Stimulated activated CD4-positive, alpha-beta T cell treated with anti-CD3 and anti-CD28 coated beads, Interleukin-1b, Interleukin-23, amount 100 ng/mL, for 48 hours (primary cell): ENCODE measurements around the gene HACD2.

Experiments used
- DNase-seq: peaks from one replicate; pipeline ENCODE4 v3.0.0-alpha.2; 2020

HACD2 gene

DNA sequence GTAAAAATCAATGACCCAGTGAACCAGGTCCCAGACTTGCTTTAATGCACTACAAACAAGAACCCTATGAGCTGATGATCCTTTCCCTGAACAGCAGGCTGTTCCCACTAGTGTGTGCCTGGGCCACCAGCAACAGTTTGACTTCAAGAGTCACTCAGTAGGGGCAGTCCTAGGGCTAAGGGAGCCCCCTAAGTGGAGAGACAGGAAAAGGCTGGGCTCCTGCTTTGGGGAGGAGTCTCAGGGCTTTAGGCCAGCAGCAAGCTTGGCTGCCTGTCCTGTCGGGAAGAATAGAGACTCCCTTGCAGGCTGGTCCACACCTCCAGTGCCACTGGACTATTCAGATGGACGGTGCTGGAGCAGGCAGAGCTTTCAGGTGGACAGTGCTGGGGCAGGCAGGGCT is 106.5 kb downstream of the HACD2 start:
- no peak for DNase-seq

DNA sequence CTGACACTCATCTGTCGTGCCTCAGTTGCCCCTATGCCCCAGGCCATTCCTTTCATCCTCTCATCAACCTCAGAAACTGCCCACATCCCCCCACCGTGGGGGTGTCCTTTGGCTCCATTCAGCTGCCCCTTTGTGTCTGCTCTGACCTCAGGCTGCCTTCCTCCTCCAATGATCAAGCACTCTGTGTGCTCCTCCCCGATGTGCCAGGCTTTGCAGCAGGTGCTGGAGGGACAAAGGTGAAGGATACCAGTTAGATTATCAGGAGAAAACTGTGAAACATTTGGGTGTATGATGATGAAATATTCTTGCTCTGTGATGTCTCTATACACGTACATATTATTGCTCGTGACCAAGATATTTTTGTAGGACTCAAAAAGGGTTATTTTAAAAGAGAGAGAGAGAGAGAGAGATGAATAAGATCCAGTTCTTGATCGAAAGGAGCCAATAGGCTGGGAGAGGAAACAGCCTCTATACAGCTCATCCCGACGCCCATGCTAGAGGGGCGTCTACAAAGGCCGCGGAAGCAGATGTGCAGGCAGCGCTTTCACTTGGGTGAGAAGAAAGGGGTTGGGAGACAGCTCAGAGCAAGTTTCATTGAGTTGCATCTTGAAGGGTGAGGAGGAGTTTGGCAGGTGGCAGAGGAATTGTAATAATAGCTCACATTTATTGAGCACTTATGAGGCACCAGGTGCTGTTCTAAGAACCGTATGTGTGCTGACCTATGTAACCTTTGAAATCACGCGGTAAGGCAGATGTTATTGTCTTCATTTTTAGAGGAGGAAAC is 107.7 kb downstream of the HACD2 start:
- no peak for DNase-seq

DNA sequence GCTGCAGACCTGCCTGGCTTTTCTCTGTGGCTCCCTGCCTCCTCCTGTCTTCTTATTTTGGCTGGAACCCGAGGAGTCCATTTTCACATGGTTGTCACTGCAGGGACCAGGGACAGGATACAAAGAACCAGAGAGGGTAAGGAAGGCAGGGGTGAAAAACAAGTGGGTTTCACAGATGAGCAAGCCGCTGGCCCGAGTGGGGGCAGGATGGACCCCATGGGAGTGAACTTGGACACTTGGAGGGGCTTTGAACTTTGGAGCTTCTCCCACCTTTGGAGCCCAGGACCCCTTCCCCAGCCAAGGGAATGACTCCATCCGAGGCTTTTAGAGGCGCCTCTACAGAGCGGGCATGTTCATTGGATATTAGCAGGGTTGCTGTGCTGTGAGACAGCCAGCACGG is 109.1 kb downstream of the HACD2 start:
- no peak for DNase-seq

DNA sequence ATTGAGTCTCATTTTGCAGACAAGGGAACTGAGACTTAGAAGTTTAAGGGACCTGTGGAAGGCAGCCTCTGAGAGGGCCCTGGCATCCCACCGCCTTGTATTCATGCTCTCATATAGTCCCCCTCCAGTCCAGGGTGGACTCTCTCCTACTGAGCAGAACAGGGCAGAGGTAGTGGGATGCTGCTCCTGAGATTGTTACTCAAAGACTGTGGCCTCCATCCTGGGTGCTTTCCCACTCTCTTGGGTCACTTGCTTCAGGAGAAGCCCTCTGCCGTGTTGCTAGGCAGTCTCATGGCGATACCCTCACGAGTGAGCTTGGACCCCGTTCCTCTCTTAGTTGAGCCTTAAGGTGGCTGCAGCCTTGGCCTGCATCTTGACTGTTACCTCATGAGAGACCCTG is 113.7 kb downstream of the HACD2 start:
- no peak for DNase-seq

DNA sequence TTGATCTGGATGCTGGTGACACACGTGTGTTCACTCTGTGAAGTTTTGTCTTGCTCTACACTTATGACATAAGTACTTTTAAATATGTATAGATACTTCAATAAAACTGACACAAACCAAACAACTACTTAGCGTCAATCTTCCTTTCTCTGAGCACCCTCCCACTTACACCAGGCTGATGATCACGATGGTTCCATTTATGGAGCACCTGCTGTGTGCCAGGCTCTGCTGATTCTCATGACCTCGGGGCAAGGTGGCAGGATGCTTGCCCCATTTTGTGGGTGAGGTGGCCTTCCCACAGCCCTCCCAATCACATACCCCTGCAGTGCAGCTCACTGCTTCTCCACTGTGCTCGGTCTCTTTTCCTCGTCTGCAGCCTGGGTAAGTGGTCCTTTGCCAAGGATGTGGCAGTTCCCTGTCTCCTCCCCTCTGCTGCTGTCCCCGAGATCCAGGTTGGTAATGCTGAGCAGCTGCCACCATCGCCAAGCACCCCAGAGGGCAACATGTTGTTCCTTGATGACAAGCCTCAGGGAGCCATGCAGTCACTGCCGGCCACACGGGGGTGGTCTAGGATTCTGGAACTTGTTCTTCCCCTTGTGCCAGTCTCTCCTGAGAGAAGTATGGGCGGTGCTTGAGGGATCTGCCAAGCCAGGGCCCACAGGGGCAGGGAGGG is 115.4 kb downstream of the HACD2 start:
- DNase-seq = no peak

DNA sequence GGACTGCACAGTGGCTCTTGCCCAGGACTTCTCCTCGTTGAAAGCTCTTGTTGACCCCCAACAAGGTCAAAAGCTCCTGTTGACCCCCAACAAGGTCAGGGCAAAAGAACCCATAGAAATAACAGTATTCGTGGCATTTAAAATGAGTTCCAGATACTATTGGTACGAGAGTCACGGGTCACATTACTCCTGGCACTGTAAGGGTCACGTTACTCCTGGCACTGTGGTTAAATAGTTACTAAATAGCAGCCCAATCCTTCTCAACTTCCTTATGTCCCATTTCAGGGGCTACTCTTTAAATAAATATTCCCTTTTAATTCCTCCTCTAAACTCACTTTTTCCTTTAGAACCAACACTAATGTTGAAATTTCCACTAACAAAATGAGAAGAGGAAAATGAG is 117.8 kb downstream of the HACD2 start:
- DNase-seq = no peak

DNA sequence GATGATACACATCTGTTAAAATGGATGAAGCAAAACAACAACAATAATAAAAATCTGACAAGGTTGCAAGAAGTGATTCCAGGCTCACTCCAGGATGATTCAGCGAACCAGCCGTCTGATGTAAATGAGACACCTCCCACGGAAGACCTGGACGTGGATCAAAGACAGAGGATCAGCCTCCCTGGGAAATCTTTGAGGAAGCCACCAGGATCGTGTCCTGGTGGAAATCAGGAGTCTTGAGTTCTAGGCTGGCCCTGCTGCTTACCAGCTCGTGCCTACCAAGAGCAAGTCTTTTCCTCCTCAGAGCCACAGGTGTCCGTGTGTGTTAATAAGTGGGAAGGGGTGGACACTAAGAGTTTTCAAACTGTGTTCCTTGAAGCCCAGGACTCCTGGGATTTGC is 120.6 kb downstream of the HACD2 start:
- DNase-seq = no peak

DNA sequence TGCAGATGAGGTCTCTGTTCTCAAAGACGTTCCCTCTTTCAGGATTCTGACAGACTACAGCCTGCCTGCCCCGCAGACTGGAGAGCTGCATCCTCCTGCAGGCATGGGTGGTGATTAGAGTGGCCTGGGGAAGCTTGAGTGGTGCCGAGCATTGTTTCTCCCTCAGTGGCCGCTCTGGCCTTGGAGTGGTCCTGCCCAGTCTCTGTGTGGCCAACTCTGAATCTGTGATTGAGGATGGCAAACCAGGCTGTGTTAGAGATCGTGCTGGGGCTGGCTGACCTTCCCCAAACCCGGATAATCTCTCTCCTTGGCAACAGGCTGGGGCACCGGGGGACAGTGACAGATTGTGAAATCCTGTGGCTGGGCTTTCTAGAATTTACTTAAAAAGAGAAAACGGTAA is 125.0 kb downstream of the HACD2 start:
- DNase-seq = no peak

DNA sequence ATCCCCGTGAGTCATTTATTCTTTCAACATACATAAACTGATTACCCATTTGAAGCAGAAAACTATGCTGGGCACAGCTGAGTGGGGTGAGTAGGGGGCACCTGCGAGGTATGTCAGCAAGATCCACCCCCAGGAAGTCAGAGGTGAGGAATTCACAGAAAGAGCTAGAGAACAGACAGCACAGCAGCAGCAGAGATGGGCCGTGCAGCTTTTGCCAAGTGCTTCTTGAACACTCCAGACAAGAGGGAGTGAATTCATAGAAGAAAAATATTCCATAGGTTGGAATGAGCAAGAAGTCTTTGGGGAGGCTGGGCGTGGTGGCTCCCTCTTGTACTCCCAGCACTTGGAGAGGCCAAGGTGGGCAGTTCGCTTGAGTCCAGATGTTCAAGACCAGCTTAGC is 126.6 kb downstream of the HACD2 start:
- no peak for DNase-seq

DNA sequence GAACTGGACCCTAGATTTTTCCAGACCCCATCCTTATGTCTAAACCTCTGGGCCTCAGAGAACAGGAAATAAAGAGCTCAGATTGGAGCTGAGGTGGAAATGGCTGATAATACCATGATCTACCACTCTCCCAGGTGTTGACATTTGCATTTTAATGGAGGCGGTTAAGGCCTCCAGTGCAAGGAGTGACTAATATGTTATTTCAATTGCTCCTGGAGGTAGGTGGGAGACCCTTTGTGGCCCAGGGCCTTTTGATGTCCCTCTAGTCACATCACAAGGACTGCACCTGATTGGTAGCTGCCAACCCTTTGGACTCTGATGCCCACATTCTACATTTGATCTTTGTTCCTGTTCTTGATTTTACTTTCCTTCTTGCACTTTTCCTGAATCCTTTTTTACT is 127.0 kb downstream of the HACD2 start:
- DNase-seq = no peak

DNA sequence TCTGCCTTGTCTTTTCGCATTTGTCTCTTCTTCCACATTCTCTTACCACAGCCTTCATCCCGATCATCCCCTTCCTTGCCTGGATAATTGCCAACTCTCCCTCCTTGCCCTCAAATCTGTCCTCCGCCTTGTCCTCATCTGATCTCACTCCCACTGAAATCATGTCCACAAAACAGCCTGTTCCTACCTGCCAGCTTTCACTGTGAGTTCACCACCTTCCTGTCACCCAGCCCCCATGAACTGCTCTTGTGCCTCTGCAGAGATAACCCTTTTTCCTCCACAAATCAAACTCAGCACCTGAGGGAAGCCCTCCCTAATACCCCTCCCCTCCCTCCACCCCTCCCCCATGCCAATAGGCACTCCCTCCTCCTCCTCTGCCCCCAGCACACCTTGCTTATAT is 131.2 kb downstream of the HACD2 start:
- no peak for DNase-seq

DNA sequence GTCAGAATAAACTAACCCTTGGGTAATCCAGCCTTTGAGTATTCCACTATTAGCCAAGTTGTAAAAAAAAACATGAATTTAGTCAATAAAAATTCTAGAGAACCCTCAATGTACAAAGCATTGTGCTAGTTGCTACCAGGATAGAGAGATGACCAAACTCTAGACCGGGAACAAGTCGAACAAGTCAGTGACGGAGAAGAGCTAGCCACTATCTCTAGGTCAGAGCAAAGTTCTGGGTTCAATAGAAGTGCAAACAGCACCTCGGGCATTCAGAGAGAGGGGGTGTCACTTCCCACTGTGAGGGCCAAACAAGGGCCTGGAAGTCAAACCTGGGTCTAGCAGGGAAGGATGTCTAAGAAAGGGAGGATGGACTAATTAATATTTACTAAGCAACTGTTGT is 133.7 kb downstream of the HACD2 start:
- no peak for DNase-seq

DNA sequence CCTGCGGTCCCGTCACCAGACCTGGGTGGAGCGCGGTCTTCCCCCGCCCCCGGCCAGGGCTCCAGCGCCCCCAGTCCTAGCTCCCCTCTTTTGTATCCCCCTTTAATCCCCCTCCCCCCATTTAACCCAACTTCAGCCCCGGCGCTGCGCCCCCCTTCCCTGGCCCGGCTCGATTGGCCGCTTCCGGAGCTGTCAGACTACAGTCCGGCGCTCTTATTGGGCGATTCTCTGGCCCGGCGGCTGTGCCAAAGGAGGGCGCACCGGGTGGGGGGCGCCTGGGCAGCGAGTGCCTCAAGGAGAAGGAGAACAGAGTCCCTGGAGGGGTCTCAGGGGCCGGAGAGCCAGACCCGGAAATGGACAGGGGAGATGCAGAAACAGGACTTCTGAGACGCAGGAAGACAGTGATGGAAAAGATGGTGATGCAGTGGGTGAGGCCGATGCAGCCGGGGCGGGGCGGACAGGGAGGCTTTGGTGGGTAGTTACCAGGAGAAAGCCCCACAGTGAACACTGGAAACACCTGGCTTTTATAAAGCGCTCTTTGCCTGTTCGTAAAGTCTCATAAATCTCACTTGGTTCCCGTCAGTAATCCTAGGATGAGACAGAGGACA is 134.8 kb downstream of the HACD2 start:
- DNase-seq = no peak

DNA sequence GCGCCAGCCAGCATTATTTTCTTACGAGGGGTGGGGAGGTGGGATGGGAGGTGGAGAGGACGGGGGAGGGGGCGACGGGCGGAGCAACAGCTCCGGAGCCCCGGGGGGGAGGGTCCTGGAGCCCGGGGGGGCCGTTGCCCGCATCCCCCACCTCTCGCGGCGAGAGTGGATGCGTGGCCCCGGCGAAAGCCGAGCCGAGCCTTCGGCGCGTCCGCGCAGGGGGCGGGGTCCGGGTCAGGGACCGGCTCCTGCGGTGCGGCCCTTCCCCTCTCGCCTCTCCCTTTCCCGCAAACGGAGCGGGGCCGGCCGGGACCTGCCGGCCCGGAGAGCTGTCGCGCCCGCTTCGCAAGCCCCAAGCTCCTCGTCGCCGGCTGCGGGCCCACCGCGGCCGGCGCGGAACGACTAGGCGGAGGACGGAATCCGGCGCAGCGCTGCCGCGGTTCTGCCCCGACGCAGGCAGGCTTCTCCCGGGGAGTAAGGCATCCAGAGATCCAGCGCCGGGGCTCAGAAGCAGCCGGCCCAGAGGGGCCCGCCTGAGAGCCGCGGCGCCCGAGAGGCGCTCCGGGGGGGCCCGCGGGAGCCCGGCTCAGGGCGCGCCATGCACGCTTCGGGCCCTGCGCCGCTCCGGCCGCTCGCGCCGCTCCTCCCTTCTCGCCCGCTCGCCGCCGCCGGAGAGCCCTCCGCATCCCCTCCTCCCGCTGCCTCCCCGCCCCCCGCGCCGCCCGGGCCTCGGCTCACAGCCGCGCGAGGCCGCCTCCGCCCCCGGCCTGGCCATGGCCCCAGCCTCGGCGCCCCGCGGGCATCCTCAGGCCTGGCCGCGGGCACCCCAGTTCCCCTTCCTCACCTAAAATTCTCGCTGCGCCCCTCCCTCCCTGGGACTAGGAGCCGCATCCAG is 135.5 kb downstream of the HACD2 start:
- DNase-seq = no peak

DNA sequence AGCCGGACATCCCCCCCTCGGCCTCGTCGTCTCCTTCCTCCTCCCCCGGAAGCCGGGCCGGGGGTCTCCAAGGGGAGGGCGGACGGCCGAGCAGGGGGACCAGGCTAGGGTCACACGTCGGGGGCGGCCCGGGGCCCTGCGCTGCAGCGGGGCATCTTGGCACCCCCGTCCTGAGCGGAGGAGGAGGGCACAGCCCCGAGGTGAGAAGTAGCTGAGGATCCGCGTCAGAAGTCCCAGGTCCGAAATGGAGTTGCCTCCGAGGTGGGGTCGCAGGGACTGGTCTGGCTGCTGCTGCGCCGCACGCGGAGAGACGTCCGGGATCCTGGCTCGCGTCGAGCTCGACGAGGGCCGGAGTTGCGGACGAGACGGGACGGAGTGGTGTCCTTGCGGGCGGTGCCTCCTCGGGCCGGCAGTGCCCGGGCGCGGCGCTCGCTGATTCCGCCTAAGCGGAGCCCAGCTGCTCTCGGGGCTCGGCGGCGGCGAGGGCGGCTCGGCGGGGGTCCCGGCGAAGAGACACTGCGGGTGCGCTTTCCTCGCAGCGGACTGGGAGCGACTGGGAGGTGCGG is 136.2 kb downstream of the HACD2 start, which contains the start of gene ADCY5:
ADCY5 (minus strand) TSS at position 555 of the 566 bp plus-strand sequence; CDS start at position 10, 545 bp downstream.
- no peak for DNase-seq

DNA sequence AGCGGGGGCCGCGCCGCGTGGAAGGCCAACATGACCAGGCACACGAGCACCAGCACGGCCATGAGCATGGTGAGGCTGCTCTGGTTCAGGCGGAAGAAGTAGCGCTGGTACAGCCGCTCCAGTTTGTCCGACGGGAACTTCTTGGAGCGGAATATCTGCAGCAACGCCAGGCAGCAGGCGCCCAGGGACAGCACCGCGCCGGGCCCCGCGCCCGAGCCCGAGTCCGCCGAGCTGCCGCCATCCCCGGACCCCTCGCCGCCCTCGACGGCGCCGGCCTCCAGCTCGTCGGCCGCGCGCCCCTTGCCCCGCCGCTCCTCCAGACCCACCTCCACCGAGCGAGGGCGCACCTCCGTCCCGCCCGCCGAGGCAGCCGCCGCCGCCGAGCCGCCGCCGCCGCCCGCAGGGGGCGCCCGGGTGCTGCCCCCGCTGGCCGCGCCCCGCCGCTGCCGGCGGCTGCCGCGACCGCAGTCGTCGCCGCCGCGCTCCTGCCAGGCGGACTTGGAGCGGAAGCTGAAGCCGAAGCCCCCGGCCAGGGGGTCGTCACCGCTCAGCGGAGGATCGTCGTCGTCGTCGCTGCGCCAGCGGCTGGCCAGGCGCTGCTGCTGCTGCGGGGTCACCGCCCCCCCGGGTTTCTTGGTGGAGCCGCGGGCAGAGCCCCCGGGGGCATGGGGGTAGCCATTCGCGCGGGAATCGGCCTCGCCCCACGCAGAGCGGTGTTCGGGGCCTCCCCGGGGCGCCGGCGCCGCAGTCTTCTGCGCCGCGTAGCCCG is 136.9 kb downstream of the HACD2 start:
- peak; percentile 31 for DNase-seq

DNA sequence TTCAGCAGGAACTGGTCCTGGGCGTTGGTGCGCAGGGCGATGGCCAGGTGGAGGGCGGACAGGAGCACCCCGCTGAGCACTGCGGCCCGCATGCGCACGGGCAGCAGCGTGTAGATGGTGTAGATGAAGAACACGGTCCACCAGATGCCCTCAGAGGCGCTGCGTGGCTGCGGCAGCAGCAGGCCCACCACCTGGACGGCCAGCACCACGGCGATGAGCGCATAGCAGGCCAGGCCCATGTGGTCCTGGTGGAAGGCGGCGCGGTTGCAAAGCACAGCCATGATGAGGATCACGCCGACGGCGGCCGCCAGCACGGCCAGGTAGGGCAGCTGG is 137.5 kb downstream of the HACD2 start:
- DNase-seq = no peak

DNA sequence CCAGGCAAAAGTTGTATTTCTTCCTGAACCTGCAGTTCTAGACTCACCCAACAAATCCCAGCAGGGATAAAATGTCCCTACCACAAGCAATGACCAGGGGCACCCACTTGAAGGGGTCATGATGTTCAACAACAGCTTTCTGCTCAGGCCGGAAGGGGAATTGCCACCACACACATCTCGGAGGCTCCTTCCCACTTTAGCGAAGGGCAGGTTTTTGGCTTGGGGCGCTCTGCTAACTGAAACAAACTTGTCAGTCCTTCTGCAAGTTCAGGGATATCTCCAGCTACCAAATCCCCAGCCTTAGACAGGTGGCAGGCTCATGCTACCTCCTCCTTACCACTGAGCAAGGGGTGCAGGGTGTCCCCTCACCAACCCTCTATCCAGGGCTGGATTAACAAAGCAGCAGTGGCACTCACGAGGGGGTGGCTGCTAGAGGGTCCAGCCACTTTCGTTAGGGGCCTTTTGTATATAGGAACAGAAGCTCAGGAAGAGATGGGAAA is 138.2 kb downstream of the HACD2 start:
- DNase-seq = no peak

DNA sequence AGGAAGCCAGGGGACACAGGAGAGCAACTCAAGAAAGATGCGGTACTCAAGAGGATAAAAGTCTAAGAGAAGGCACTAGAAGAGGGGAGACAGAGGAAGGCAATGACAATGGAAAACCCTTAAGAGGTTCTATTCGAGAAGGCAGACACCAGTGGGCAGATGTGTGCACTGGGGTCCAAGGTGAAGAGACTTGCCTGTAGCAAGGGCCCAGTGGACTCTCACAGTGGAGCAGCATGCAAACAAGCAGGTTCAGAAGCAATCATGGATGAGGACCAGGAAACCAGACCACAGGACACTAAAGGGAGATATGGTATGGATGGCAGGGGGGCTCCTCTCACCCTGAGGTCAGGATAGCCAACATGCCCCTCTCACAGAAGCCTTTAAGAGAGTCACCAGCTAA is 138.6 kb downstream of the HACD2 start:
- no peak for DNase-seq

DNA sequence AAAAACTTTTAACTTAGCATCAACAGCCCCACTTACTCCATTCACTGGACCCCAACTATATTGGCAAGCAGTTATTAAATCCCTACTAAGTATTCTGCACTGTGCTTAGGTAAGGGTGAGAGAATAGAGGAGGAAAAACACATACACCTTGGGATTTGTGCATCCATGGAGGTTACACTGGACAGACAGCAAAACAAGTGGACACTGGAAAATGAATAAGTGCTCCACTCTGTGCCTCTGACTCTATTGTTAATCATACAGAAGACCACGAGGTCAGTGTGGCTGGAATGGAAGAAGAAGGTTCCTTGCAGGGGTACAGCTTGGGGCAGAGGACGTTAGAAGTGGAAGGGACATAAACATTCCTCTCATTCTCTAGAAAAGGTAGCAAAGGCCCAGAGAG is 139.2 kb downstream of the HACD2 start:
- DNase-seq = no peak

DNA sequence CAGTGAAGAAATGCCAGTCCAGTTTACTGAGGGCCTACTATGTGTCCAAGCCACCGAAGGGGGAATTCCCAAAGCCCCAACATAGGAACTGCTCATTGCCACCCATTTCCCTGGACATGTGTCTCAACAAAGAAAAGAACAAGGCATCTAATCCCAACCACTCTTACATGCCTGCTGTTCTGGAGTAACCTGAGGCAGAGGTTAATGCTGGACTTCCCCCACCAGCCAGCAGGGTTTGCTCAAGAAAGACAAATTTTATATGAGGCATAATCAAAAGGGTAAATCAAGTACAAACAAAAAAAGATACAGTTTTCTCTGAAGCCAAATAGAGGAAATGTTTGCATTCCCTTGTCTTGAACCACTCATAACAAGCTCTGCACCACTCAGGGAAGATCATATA is 140.1 kb downstream of the HACD2 start:
- DNase-seq = no peak

DNA sequence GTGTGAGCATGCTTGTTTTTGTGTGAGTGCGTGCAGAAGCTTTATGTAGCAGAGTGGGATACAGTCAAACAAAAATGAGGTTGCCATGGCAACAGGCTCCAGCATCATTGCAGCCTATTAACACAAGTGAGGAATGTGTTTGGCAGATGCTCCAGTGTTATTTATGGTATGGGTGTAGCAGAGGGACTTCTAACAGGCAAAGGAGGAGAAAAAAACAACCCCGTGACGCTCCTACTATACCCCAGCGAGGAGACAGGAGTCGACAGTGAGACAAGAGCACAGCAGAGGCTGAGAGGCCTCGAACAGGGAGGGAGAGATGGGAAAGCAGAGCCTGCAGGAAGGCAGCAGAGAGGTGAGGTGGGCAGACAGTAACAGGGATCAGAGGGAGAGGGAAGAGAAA is 140.8 kb downstream of the HACD2 start:
- DNase-seq = no peak
